Loucy (cell line): ENCODE data around the gene B4GALNT3.

Experiments used
- H2AFZ ChIP-seq: fragments of 200-600 bp; sonication (generic); 2 replicates; pipeline ENCODE4 v1.6.0; 2016; ENCODE audit warnings: antibody characterized with exemption, mild to moderate bottlenecking, low read length, moderate library complexity
- H3F3A ChIP-seq: fragments of 200-600 bp; 2 replicates; pipeline ENCODE4 v1.6.0; 2016; ENCODE audit warnings: antibody characterized with exemption, low read depth, mild to moderate bottlenecking
- H3K27me3 ChIP-seq: fragments of 200-600 bp; sonication (generic); 2 replicates; pipeline ENCODE4 v1.6.1; 2014; ENCODE audit warnings: low read length, mild to moderate bottlenecking; ENCODE audit not compliant: insufficient read depth, poor library complexity, severe bottlenecking
- H3K36me3 ChIP-seq: fragments of 200-600 bp; sonication (generic); 2 replicates; pipeline ENCODE4 v1.6.1; 2016; ENCODE audit warnings: low read length; ENCODE audit not compliant: insufficient read depth
- H3K4me1 ChIP-seq: fragments of 200-600 bp; sonication (generic); 2 replicates; pipeline ENCODE4 v1.5.1; 2014; ENCODE audit warnings: low read length, mild to moderate bottlenecking; ENCODE audit not compliant: insufficient read depth, poor library complexity, severe bottlenecking
- H3K4me2 ChIP-seq: fragments of 200-600 bp; sonication (generic); 2 replicates; pipeline ENCODE4 v1.6.0; 2014; ENCODE audit warnings: antibody characterized with exemption, low read length, low read depth, mild to moderate bottlenecking; ENCODE audit not compliant: poor library complexity, severe bottlenecking
- H3K4me3 ChIP-seq: fragments of 200-600 bp; sonication (generic); 2 replicates; pipeline ENCODE4 v1.5.1; 2014; ENCODE audit warnings: low read length, mild to moderate bottlenecking, mixed read lengths; ENCODE audit not compliant: poor library complexity, severe bottlenecking
- H3K79me2 ChIP-seq: fragments of 200-600 bp; sonication (generic); 2 replicates; pipeline ENCODE4 v1.6.1; 2014; ENCODE audit warnings: low read length; ENCODE audit not compliant: insufficient read depth
- H3K9ac ChIP-seq: fragments of 200-600 bp; sonication (generic); 2 replicates; pipeline ENCODE4 v1.6.0; 2014; ENCODE audit warnings: mild to moderate bottlenecking, low read depth, low read length, moderate library complexity; ENCODE audit not compliant: poor library complexity, severe bottlenecking
- H3K9me2 ChIP-seq: fragments of 200-600 bp; sonication (generic); replicated peaks from 2 replicates; pipeline ENCODE4 v1.6.1; 2016; ENCODE audit warnings: low read depth, low read length, mixed read lengths
- H3K9me3 ChIP-seq: fragments of 200-600 bp; sonication (generic); 2 replicates; pipeline ENCODE4 v1.6.1; 2014; ENCODE audit warnings: mild to moderate bottlenecking, antibody characterized with exemption, low read length, low read depth; ENCODE audit not compliant: insufficient read depth
- H4K20me1 ChIP-seq: fragments of 200-600 bp; sonication (generic); 2 replicates; pipeline ENCODE4 v1.6.0; 2014; ENCODE audit warnings: antibody characterized with exemption, low read length, mild to moderate bottlenecking; ENCODE audit not compliant: insufficient read depth, poor library complexity, severe bottlenecking
- EZH2phosphoT487 ChIP-seq: fragments of 200-600 bp; IDR thresholded peaks from 2 replicates; pipeline ENCODE4 v1.6.1; 2018; ENCODE audit warnings: antibody characterized with exemption, mild to moderate bottlenecking, moderate library complexity, borderline replicate concordance
- TF ChIP-seq, protein P1 (sequence below): fragments of 200-600 bp; sonication (generic); conservative IDR thresholded peaks from 2 replicates; pipeline ENCODE4 v1.5.1; 2014; ENCODE audit warnings: mild to moderate bottlenecking, antibody characterized with exemption, low read length

B4GALNT3 gene

GRCh38 chr12:581746-582145 lies 122.0 kb downstream of the B4GALNT3 start:
- Histone ChIP-seq H3K79me2 (no peaks in the 10 kb centered on the region), H4K20me1 (no peaks in the 10 kb centered on the region), H3K9me2 (no peaks in the 10 kb centered on the region), H2AFZ (no peak overlapping the region), H3K4me1 (peaks cover 5% of the 10 kb centered on the region), H3K4me2 (no peak overlapping the region), H3K9ac (no peak overlapping the region), H3K27me3 (no peaks in the 10 kb centered on the region), H3F3A (0 out of 2 replicates have a peak, but pooled peaks cover 3% of the 10 kb centered on the region), H3K4me3 (no peak overlapping the region), H3K36me3 (no peaks in the 10 kb centered on the region), H3K9me3 (no peaks in the 10 kb centered on the region)
- no peak for TF ChIP-seq EZH2phosphoT487
- TF ChIP-seq, protein P1, sequence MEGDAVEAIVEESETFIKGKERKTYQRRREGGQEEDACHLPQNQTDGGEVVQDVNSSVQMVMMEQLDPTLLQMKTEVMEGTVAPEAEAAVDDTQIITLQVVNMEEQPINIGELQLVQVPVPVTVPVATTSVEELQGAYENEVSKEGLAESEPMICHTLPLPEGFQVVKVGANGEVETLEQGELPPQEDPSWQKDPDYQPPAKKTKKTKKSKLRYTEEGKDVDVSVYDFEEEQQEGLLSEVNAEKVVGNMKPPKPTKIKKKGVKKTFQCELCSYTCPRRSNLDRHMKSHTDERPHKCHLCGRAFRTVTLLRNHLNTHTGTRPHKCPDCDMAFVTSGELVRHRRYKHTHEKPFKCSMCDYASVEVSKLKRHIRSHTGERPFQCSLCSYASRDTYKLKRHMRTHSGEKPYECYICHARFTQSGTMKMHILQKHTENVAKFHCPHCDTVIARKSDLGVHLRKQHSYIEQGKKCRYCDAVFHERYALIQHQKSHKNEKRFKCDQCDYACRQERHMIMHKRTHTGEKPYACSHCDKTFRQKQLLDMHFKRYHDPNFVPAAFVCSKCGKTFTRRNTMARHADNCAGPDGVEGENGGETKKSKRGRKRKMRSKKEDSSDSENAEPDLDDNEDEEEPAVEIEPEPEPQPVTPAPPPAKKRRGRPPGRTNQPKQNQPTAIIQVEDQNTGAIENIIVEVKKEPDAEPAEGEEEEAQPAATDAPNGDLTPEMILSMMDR = no peak

GRCh38 chr12:583251-583869 lies 123.6 kb downstream of the B4GALNT3 start:
- Histone ChIP-seq H3K36me3 (no peaks in the 10 kb centered on the region), H4K20me1 (no peaks in the 10 kb centered on the region), H3K9me3 (peaks cover under 1% of the 10 kb centered on the region; the same call in 1 of the 2 replicates), H3K27me3 (no peaks in the 10 kb centered on the region), H3K4me2 (no peak overlapping the region), H2AFZ (no peak overlapping the region), H3K9me2 (no peaks in the 10 kb centered on the region), H3F3A (0 out of 2 replicates have a peak, but pooled peaks cover 3% of the 10 kb centered on the region), H3K79me2 (no peaks in the 10 kb centered on the region; the same call in 1 of the 2 replicates), H3K4me1 (peaks cover 8% of the 10 kb centered on the region), H3K4me3 (no peak overlapping the region), H3K9ac (no peak overlapping the region)
- TF ChIP-seq, protein P1 = no peak
- TF ChIP-seq EZH2phosphoT487 = no peak

DNA sequence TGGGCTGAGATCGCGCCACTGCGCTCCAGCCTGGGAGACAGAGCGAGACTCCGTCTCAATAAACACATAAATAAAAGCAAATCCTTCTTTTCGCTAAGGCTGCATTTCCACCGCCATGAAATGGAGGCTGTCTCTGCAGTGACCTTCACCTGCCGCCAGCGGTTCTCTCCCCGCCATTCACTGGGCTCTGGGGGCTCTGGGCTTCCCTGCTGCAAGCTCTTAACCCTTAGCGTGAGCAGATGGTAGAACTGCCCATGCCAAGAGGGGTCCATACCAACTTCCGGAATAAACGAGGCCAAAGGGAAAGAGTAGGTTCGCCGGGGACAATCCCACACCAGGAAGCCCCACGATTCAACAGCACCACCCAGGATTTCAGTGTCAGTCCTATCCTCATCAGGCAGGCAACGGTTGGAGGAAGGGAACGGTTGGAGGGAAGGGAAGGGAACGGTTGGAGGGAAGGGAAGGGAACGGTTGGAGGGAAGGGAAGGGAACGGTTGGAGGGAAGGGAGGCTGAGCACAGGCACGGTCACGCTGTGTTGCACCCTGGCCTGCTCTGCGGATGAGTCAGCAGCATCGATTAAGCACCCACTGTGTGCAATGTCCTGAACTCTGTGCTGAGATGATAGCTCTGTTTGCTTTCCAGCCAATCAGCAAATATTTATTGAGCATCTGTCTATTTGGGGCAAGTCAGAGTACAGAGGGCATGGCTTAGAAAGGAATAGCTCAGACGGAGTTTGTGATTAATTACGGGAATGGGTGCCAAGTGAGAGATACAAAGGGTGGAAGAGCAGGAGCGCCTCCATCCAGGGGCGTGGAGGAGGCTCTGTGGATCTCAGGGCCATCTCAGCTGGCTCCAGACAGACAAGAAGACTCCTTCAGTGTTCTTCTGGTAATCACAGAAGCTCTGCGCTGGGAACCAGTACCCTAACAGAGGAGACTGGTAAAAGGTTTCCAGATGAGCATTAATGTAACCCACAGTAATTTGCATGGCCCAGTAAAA lies 125.6 kb downstream of the B4GALNT3 start:
- Histone ChIP-seq H2AFZ (no peak overlapping the region), H3K4me3 (no peak overlapping the region), H3K9ac (no peak overlapping the region), H3K79me2 (no peaks in the 10 kb centered on the region; the same call in 1 of the 2 replicates), H3K4me1 (peaks cover 16% of the 10 kb centered on the region), H3K9me3 (peaks cover 5% of the 10 kb centered on the region; the same call in 1 of the 2 replicates), H4K20me1 (no peaks in the 10 kb centered on the region), H3F3A (0 out of 2 replicates have a peak, but pooled peaks cover 3% of the 10 kb centered on the region), H3K9me2 (no peaks in the 10 kb centered on the region), H3K36me3 (no peaks in the 10 kb centered on the region), H3K4me2 (no peak overlapping the region), H3K27me3 (no peaks in the 10 kb centered on the region)
- TF ChIP-seq, protein P1 = no peak
- TF ChIP-seq EZH2phosphoT487 = no peak
